HFFc6 (cell line): ENCODE data around the gene ZER1. TPM values are rescaled to one million over a fixed set of nuclear protein-coding genes. Genes with fewer than 3 reads are reported as not detected.
A peak's percentile ranks its signal among the peaks of the same experiment; 100 is the strongest.

Experiments used
- DNase-seq: peaks from one replicate; pipeline ENCODE4 v3.0.0-alpha.2; 2018
- H3K27ac Mint-ChIP-seq: 2 replicates; pipeline ENCODE4 v1.8.0; 2020; ENCODE audit warnings: mild to moderate bottlenecking, mixed read lengths
- H3K27me3 Mint-ChIP-seq: 2 replicates; pipeline ENCODE4 v1.8.0; 2021; ENCODE audit warnings: mild to moderate bottlenecking, moderate library complexity, mixed read lengths; ENCODE audit not compliant: insufficient read depth
- H3K36me3 Mint-ChIP-seq: 2 replicates; pipeline ENCODE4 v1.8.0; 2021; ENCODE audit warnings: low read depth, mixed read lengths
- H3K4me1 Mint-ChIP-seq: 2 replicates; pipeline ENCODE4 v1.8.0; 2020; ENCODE audit warnings: low read depth, mixed read lengths
- H3K4me3 Mint-ChIP-seq: 2 replicates; pipeline ENCODE4 v1.8.0; 2020; ENCODE audit warnings: mild to moderate bottlenecking, moderate library complexity, mixed read lengths
- H3K9me3 Mint-ChIP-seq: 2 replicates; pipeline ENCODE4 v1.8.0; 2020; ENCODE audit warnings: mild to moderate bottlenecking, mixed read lengths
- CTCF ChIP-seq: fragments of 200-600 bp; sonication (generic); IDR thresholded peaks from 2 replicates; pipeline ENCODE4 v1.5.0; 2021; ENCODE audit warnings: antibody characterized with exemption, mild to moderate bottlenecking
- total RNA-seq, 6 experiments: library from RNA; stranded (reverse); fragmentation: NEBNext Ultra II Directional; extraction: Animal tissue kit (Norgen Biotek cat#: 25700); gene quantifications; 2 replicates in 1 of 6; 3 replicates in 5 of 6; pipeline ENCODE4 v1.2.3, GENCODE V29; 2021

The ZER1 gene
- total RNA-seq, 6 experiments from 2014 or later: 32.5 to 47.6 (median 37.8) TPM

GRCh38 chr9:128818099-128818838 lies 46.5 kb upstream of the ZER1 start, which contains the start of gene ENDOG:
ENDOG (plus strand) TSS chr9:128818500; CDS start chr9:128818685, 185 bp downstream.
- H3K4me1 Mint-ChIP-seq: peaks cover 9% of the 10 kb centered on the region

DNA sequence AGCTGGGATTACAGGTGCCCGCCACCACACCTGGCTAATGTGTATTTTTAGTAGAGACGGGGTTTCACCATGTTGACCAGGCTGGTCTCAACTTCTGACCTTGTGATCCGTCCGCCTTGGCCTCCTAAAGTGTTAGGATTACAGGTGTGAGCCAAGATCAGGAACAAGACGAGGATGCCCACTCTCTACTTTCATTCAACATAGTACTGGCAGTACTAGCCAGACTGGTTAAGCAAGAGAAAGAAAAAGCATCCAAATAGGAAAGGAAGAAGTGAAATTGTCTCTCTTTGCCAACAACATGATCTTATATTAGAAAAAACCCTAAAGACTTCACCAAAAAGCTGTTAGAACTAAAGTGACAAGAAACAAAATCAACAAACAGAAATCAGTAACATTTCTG lies 39.1 kb upstream of the ZER1 start:
- Mint-ChIP-seq H3K4me3 (no peak overlapping the region), H3K9me3 (no peaks in the 10 kb centered on the region), H3K27me3 (no peaks in the 10 kb centered on the region), H3K36me3 (peaks cover 6% of the 10 kb centered on the region; the same call in 1 of the 2 replicates), H3K27ac (no peak overlapping the region), H3K4me1 (no peaks in the 10 kb centered on the region)
- no peak for TF ChIP-seq CTCF
- DNase-seq: no peak

More at GRCh38 chr9:128818099-128818838, 46.5 kb upstream of the ZER1 start, which contains the start of gene ENDOG:
- Mint-ChIP-seq H3K9me3 (no peaks in the 10 kb centered on the region), H3K36me3 (peaks cover 5% of the 10 kb centered on the region; the same call in 1 of the 2 replicates), H3K27me3 (peaks cover 2% of the 10 kb centered on the region), H3K27ac (peak within 1 kb of the TSS; percentile 76), H3K4me3 (peak within 1 kb of the TSS; percentile 86)
- TF ChIP-seq CTCF: peak; percentile 95
- peak; percentile 93 for DNase-seq

DNA sequence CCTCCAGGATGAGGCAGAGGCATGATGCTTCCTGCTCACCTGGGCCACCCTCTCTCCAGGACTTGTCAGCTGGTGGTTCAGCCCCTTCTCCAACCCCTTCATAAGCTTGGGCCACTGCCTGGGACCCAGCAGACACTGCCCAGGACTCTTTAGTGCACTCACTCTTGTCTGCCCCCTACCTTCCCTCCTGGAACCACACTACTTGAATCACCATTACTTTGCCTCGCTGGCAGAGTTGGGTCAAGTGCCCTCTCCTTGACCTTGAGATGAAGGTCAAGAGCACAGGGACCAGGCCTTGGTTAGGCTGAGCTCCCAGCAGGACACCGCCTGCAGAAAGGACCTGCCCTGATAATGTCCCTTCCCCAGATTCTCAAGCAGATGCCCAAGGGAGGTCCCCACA lies 38.1 kb upstream of the ZER1 start:
- no peak for TF ChIP-seq CTCF
- no peaks in the 10 kb centered on the region for H3K27me3 Mint-ChIP-seq
- H3K9me3 Mint-ChIP-seq: no peaks in the 10 kb centered on the region
- no peak overlapping the region for H3K27ac Mint-ChIP-seq
- no peaks in the 10 kb centered on the region for H3K4me1 Mint-ChIP-seq
- DNase-seq: no peak
- H3K36me3 Mint-ChIP-seq: peaks cover 10% of the 10 kb centered on the region; the same call in 1 of the 2 replicates
- H3K4me3 Mint-ChIP-seq: no peak overlapping the region

DNA sequence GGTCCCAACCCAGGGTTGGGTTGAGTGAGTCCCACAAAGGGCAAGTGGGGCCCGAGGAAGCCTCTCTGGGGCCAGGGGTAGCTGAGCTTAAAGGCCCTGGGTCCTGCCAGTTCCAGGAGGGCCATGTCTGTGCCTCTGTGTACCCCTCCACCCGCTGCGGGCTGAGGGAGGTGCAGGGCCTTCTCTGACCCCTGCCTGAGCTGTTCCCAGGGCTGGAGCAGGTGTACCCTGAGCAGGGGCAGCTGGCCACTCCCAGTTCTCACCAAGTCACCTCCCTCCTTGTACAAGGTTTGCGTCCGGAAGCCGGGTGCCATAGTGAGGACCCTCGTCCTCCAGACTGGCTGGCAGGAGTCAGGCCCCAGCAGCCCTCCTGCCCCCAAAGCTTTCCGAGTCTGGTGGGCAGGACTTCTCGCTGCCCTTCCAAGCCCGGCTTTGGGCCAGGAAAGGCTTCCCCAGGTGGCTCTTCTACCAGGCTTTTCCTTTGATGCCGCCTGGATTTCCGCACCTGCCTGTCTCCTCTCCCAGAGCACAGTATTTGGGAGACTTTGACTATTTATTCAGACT lies 37.4 kb upstream of the ZER1 start:
- Mint-ChIP-seq H3K27ac (no peak overlapping the region), H3K4me1 (no peaks in the 10 kb centered on the region), H3K36me3 (peaks cover 10% of the 10 kb centered on the region; the same call in 1 of the 2 replicates), H3K27me3 (no peaks in the 10 kb centered on the region), H3K4me3 (no peak overlapping the region), H3K9me3 (no peaks in the 10 kb centered on the region)
- TF ChIP-seq CTCF: no peak
- no peak for DNase-seq

DNA sequence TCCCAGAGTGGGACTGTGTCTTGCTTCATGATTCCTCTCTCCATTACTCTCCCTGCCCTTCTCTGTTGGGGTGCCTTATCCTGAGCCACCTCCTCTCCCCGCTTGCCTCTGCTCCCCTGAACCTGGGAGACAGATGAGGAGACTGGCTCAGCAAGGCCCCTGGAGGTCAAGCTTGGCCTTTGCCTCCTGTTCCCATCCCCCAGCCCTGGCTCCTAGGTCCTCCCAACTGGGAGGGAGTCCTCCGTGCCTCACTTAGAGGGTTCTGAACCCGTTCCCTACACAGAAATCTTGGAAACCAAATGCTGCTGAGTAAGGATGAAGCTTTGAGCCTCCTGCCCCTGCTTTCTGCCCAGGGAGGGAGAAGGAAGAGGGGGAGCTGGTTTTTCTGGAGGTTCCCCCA lies 36.8 kb upstream of the ZER1 start:
- Mint-ChIP-seq H3K36me3 (peaks cover 10% of the 10 kb centered on the region; the same call in 1 of the 2 replicates), H3K27me3 (no peaks in the 10 kb centered on the region), H3K4me3 (no peak overlapping the region), H3K9me3 (no peaks in the 10 kb centered on the region), H3K4me1 (no peaks in the 10 kb centered on the region), H3K27ac (no peak overlapping the region)
- TF ChIP-seq CTCF: no peak
- DNase-seq: no peak
